Testis (tissue), 3 donors: ENCODE results near the gene ENTPD8. TPM values are rescaled to one million over a fixed set of nuclear protein-coding genes. Genes with fewer than 3 reads are reported as not detected.
"Not testable (repeated sequence)": the region's sequence is repeated elsewhere in the genome, so short reads cannot be mapped to it uniquely, and the experiment has no call there.

Experiments
- DNase-seq: peaks from one replicate; pipeline ENCODE4 v3.0.0-alpha.2; 2019
- H3K27ac ChIP-seq, 2 donors: fragments of 200-600 bp; sonication (generic); one replicate each; pipeline ENCODE4 v1.5.1; 2019
- H3K27me3 ChIP-seq: fragments of 200-600 bp; sonication (generic); one replicate; pipeline ENCODE4 v1.5.1; 2019
- H3K36me3 ChIP-seq: fragments of 200-600 bp; sonication (generic); one replicate; pipeline ENCODE4 v1.5.1; 2017; ENCODE audit warnings: low read depth; ENCODE audit errors: missing control alignments
- H3K4me1 ChIP-seq: fragments of 200-600 bp; sonication (generic); one replicate; pipeline ENCODE4 v1.5.1; 2019
- H3K4me3 ChIP-seq, 2 donors: fragments of 200-600 bp; sonication (generic); one replicate each; pipeline ENCODE4 v1.5.1; 2017 to 2019
- H3K9me3 ChIP-seq: fragments of 200-600 bp; sonication (generic); one replicate; pipeline ENCODE4 v1.5.1; 2017
- POLR2A ChIP-seq: fragments of 450-650 bp; IDR thresholded peaks from one replicate; pipeline ENCODE4 v1.6.1; 2017; ENCODE audit warnings: antibody characterized with exemption, mild to moderate bottlenecking, moderate library complexity
- WGBS, 2 donors: methylation state at CpG; one replicate each; pipeline ENCODE4 v1.1.5; 2018; 5-methylcytosine and 5-hydroxymethylcytosine counted together
- intact Hi-C: fragments of 100-400 bp; cut with DNase I; formaldehyde crosslinking; loops from one replicate; pipeline ENCODE4 v1.15.1; 2023; ENCODE audit warnings: low total_unique reads
- polyA plus RNA-seq: library from polyadenylated mRNA; stranded (reverse); fragments of 350-450 nt; fragmentation: Illumina TruSeq; extraction: RNeasy Lipid Tissue Mini Kit (QIAGEN cat#74804); gene quantifications from one replicate; pipeline ENCODE4 v1.2.3, GENCODE V29; 2014; ENCODE audit warnings: low read depth, low replicate concordance; ENCODE audit not compliant: insufficient read depth
- total RNA-seq, 2 donors: library from RNA; depleted of rRNA; stranded (reverse); fragments of >200 nt; gene quantifications; one replicate each; pipeline ENCODE4 v1.2.3, GENCODE V29; 2016
- TF ChIP-seq, protein P1 (sequence below), 3 experiments: fragments of 450-650 bp in 2 of 3; fragments of 200-600 bp in 1 of 3; sonication (generic) in 1 of 3; IDR thresholded peaks; one replicate each; pipeline ENCODE4 v1.5.1; 2016 to 2019; ENCODE audit warnings: antibody characterized with exemption in 3 of 3, mild to moderate bottlenecking in 2 of 3, moderate library complexity in 1 of 3

The ENTPD8 gene
- total and polyA plus RNA-seq, 3 donors from 2014 or later, result 0.37 to 2.2 (median 2.0) TPM

DNA sequence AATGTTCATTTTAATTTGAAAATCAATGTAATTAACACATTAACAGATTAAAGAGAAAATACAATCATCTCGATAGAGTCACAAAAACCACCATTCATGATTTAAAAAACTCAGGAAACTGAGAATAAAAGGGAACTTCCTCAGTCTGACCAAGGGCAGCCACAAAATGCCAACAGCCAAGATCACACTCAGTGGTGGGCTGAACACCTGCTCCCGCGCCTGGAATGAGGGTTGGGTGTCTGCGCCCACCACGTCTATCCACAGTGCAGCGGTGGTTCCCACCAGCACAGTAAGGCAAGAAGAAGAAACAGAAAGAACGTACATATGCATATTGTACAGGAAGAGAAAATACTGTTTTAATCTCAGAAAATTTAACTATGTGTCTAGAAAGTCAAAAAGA is 29.6 kb upstream of the ENTPD8 start:
- H3K36me3 ChIP-seq, result no peaks in the 10 kb centered on the region
- 72 to 86% methylated on average over 7 of the region's 7 CpGs for WGBS, 2 donors

DNA sequence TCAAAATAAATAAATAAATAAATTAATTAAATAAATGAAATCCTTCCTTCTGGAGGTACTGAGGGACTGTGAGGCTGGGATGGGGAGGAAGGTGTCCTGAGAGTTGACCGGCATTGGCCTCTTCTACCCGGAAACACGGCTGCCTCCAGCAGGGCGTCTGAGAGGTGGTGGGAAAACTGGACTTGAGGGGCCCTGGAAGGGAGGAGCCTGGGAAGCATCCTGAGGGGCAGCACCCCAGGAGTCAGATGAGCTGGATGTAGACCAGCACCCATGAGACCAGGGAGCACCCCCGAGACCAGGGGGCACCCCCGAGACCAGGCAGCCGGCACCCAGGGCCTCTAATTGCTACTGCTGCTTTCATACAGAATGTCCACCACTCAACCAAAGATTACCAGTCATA is 26.7 kb upstream of the ENTPD8 start:
- Histone ChIP-seq H3K27ac (no peak overlapping the region), H3K4me3 (no peak overlapping the region), H3K4me1 (no peaks in the 10 kb centered on the region), H3K27me3 (no peaks in the 10 kb centered on the region), H3K9me3 (no peaks in the 10 kb centered on the region), H3K36me3 (no peaks in the 10 kb centered on the region)
- DNase-seq, result no peak
- TF ChIP-seq POLR2A, result no peak
- TF ChIP-seq, protein P1, sequence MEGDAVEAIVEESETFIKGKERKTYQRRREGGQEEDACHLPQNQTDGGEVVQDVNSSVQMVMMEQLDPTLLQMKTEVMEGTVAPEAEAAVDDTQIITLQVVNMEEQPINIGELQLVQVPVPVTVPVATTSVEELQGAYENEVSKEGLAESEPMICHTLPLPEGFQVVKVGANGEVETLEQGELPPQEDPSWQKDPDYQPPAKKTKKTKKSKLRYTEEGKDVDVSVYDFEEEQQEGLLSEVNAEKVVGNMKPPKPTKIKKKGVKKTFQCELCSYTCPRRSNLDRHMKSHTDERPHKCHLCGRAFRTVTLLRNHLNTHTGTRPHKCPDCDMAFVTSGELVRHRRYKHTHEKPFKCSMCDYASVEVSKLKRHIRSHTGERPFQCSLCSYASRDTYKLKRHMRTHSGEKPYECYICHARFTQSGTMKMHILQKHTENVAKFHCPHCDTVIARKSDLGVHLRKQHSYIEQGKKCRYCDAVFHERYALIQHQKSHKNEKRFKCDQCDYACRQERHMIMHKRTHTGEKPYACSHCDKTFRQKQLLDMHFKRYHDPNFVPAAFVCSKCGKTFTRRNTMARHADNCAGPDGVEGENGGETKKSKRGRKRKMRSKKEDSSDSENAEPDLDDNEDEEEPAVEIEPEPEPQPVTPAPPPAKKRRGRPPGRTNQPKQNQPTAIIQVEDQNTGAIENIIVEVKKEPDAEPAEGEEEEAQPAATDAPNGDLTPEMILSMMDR (IDR thresholded peaks at IDR 0.05), result no peak
- WGBS, 2 donors, result 95 to 99% methylated on average over 4 to 7 of the region's 7 CpGs
- intact Hi-C loops, result no loop called here

More for the DNA sequence above, 29.6 kb upstream of the ENTPD8 start:
- H3K9me3 ChIP-seq, result no peaks in the 10 kb centered on the region
- no peak overlapping the region for H3K4me3 ChIP-seq
- DNase-seq, result no peak
- TF ChIP-seq, protein P1 (IDR thresholded peaks at IDR 0.05), result no peak
- no peak for TF ChIP-seq POLR2A
- intact Hi-C loops, result no loop called here
- no peak overlapping the region for H3K27ac ChIP-seq
- H3K4me1 ChIP-seq, result no peaks in the 10 kb centered on the region
- no peaks in the 10 kb centered on the region for H3K27me3 ChIP-seq

DNA sequence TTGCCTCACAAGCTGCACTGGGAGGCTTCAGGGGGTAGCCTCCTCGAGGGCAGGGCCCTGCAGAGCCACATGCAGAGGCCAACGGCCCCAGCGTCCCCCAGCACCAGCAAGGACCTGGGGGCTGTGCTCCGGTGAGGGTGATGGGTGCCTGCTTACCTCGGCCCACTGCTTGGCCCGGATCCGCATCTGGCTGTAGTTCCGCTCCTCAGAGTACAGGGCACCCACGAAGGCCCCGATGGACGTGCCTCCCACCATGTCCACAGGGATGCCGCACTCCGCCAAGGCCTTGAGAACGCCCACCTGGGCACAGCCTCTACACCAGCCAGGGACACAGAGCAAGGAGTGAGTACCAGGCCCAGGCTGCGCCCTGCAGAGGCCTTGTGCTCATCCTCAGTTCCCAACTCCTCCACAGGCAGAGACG is 26.0 kb upstream of the ENTPD8 start:
- WGBS, 2 donors, result 83 to 89% methylated on average over 2 to 14 of the region's 16 CpGs
- no peak overlapping the region for H3K27ac ChIP-seq
- TF ChIP-seq, protein P1 (IDR thresholded peaks at IDR 0.05), result no peak
- TF ChIP-seq POLR2A, result no peak
- no peaks in the 10 kb centered on the region for H3K27me3 ChIP-seq
- H3K9me3 ChIP-seq, result no peaks in the 10 kb centered on the region
- H3K4me1 ChIP-seq, result no peaks in the 10 kb centered on the region
- no peak overlapping the region for H3K4me3 ChIP-seq
- H3K36me3 ChIP-seq, result no peaks in the 10 kb centered on the region
- no peak for DNase-seq
- intact Hi-C loops, result no loop called here

DNA sequence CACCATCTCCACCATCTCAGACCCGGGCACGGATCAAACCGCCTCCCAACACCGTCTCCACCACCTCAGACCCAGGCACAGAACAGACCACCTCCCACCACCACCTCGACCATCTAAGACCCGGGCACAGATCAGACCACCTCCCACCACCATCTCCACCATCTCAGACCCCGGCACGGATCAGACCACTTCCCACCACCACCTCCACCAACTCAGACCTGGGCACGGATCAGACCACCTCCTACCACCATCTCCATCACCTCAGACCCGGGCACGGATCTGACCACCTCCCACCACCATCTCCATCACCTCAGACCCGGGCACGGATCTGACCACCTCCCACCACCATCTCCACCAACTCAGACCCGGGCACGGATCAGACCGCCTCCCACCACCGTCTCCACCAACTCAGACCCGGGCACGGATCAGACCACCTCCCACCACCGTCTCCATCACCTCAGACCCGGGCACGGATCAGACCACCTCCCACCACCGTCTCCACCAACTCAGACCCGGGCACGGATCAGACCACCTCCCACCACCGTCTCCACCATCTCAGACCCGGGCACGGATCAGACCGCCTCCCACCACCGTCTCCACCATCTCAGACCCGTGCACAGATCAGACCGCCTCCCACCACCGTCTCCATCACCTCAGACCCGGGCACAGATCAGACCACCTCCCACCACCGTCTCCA is 25.4 kb upstream of the ENTPD8 start:
- WGBS, 2 donors, result 91 to 93% methylated on average over 35 of the region's 35 CpGs
- intact Hi-C loops, H3K4me1 ChIP-seq, DNase-seq, H3K4me3 ChIP-seq, H3K9me3 ChIP-seq, H3K27me3 ChIP-seq, H3K36me3 ChIP-seq, H3K27ac ChIP-seq: not testable (repeated sequence)

DNA sequence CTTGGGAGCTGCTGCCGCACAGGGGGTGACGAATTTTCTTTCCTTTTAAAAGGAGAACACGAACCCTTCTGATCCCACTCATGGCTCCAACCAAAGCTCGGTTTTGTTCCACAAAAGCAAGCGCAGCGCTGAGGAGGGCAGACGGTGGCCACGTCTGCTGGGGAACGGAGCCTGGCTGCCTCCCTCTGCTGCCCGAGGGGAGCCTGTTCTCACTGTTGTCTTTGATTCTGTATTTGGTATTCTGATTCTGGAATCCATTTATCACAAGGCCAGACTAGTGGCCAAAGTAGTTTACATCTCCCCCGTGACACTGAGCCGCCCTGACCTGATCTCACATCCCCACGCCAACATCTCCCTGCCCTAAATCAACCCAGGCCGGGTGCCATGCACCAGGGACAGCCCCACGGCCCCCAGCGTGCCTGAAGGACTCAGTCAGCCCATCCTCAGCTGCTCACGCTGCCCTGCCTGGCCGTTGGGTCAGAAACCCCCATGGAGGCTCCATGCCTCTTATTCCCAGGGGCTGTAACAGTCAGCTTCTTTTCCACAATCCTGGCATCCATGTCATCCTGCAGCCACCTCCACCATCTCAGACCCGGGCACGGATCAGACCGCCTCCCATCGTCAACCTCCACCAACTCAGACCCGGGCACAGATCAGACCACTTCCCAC is 24.7 kb upstream of the ENTPD8 start:
- DNase-seq, result no peak
- intact Hi-C loops, result no loop called here
- H3K36me3 ChIP-seq, result no peaks in the 10 kb centered on the region
- H3K9me3 ChIP-seq, result no peaks in the 10 kb centered on the region
- WGBS, 2 donors, result 92% methylated on average over 19 to 23 of the region's 23 CpGs
- H3K4me1 ChIP-seq, result no peaks in the 10 kb centered on the region
- TF ChIP-seq POLR2A, result no peak
- TF ChIP-seq, protein P1 (IDR thresholded peaks at IDR 0.05), result no peak
- H3K4me3 ChIP-seq, result no peak overlapping the region
- H3K27ac ChIP-seq, result no peak overlapping the region
- H3K27me3 ChIP-seq, result no peaks in the 10 kb centered on the region
